Peyer's patch (tissue), 4 donors: Measurements from ENCODE around the gene FRMD4A.

Experiments
- POLR2A ChIP-seq, 2 donors: fragments of 450-650 bp; IDR thresholded peaks; one replicate each; pipeline ENCODE4 v1.5.1; 2017; ENCODE audit warnings: antibody characterized with exemption in 2 of 2, mild to moderate bottlenecking in 2 of 2, moderate library complexity in 2 of 2
- TF ChIP-seq, protein P1 (sequence below), 6 experiments: fragments of 450-650 bp in 4 of 6; fragments of 200-600 bp in 2 of 6; sonication (generic) in 1 of 6; IDR thresholded peaks; one replicate each; pipeline ENCODE4 v1.5.1; 2017 to 2019; ENCODE audit warnings: antibody characterized with exemption in 6 of 6, mild to moderate bottlenecking in 3 of 6, moderate library complexity in 1 of 6

DNA sequence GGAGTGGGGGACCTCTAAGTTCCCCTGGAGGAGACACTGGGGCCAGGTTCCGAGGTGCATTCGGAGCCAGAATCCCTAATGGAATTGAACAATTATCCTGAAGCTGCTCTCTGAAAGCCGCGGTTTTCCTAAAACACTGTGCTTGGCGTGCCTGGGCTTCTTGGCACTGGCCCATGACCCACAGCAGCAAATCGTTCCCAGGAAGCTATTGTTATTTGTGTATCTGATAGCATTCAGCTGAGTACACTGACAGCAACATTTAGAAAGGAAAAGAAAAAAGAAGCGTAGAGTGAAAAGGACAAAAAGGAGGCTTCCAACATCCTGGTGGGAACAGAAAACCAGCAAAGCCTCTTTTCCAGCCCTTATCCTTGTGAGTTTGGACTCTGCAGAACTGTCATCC, 339.8 kb downstream of the FRMD4A start:
- TF ChIP-seq, protein P1, sequence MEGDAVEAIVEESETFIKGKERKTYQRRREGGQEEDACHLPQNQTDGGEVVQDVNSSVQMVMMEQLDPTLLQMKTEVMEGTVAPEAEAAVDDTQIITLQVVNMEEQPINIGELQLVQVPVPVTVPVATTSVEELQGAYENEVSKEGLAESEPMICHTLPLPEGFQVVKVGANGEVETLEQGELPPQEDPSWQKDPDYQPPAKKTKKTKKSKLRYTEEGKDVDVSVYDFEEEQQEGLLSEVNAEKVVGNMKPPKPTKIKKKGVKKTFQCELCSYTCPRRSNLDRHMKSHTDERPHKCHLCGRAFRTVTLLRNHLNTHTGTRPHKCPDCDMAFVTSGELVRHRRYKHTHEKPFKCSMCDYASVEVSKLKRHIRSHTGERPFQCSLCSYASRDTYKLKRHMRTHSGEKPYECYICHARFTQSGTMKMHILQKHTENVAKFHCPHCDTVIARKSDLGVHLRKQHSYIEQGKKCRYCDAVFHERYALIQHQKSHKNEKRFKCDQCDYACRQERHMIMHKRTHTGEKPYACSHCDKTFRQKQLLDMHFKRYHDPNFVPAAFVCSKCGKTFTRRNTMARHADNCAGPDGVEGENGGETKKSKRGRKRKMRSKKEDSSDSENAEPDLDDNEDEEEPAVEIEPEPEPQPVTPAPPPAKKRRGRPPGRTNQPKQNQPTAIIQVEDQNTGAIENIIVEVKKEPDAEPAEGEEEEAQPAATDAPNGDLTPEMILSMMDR (IDR thresholded peaks at IDR 0.05) = no peak
- no peak for TF ChIP-seq POLR2A (IDR thresholded peaks at IDR 0.05)
